WTC11 (cell line): ENCODE results near the gene RPS15. TPM values are rescaled to one million over a fixed set of nuclear protein-coding genes. Genes with fewer than 3 reads are reported as not detected.
A peak's percentile ranks its signal among the peaks of the same experiment; 100 is the strongest.

Experiments
- ATAC-seq: fragments of 200-7000 bp; cut with Tn5 transposase; 2 replicates; pipeline ENCODE4 v1.10.0; 2021; ENCODE audit warnings: mild to moderate bottlenecking, moderate library complexity
- CTCF ChIA-PET: fragments of 300-600 bp; sonication (Branson Sonifier 250); formaldehyde crosslinking; loops from one replicate; lab custom pipeline; 2021; ENCODE audit warnings: antibody characterized with exemption; lab: Charles Lee
- POLR2A ChIA-PET: fragments of 350-600 bp; sonication (Branson Sonifier 250); formaldehyde crosslinking; loops from one replicate; lab custom pipeline; 2021; ENCODE audit warnings: antibody characterized with exemption; lab: Charles Lee
- DNase-seq: peaks from one replicate; pipeline ENCODE4 v3.0.0; 2021; ENCODE audit warnings: low spot score
- H3K27ac Mint-ChIP-seq: 2 replicates; pipeline ENCODE4 v1.8.0; 2021; ENCODE audit warnings: mixed read lengths
- H3K27me3 Mint-ChIP-seq: 2 replicates; pipeline ENCODE4 v1.8.0; 2021; ENCODE audit warnings: low read depth, mild to moderate bottlenecking, moderate library complexity, mixed read lengths
- H3K36me3 Mint-ChIP-seq: 2 replicates; pipeline ENCODE4 v1.8.0; 2021; ENCODE audit warnings: mixed read lengths
- H3K4me1 Mint-ChIP-seq: 2 replicates; pipeline ENCODE4 v1.8.0; 2022; ENCODE audit warnings: mixed read lengths
- H3K4me3 Mint-ChIP-seq: 2 replicates; pipeline ENCODE4 v1.8.0; 2021; ENCODE audit warnings: mild to moderate bottlenecking, moderate library complexity, mixed read lengths
- H3K9me3 Mint-ChIP-seq: 2 replicates; pipeline ENCODE4 v1.8.0; 2021; ENCODE audit warnings: mixed read lengths
- ATF1 ChIP-seq: sonication (generic); formaldehyde crosslinking; IDR thresholded peaks from 2 replicates; pipeline ENCODE4 v1.8.1; 2023; ENCODE audit warnings: mild to moderate bottlenecking, moderate library complexity, missing genetic modification reagents
- E2F5 ChIP-seq: sonication (generic); formaldehyde crosslinking; IDR thresholded peaks from 2 replicates; pipeline ENCODE4 v1.8.1; 2022; ENCODE audit warnings: mild to moderate bottlenecking, moderate library complexity, missing genetic modification reagents
- ELF4 ChIP-seq: sonication (generic); formaldehyde crosslinking; IDR thresholded peaks from 2 replicates; pipeline ENCODE4 v1.8.1; 2022; ENCODE audit warnings: low read depth, mild to moderate bottlenecking, moderate library complexity, missing genetic modification reagents
- ETV6 ChIP-seq: sonication (generic); formaldehyde crosslinking; IDR thresholded peaks from 2 replicates; pipeline ENCODE4 v1.8.1; 2022; ENCODE audit warnings: mild to moderate bottlenecking, missing genetic modification reagents
- MAX ChIP-seq: sonication (generic); formaldehyde crosslinking; IDR thresholded peaks from 2 replicates; pipeline ENCODE4 v1.8.0; 2022; ENCODE audit warnings: mild to moderate bottlenecking, missing genetic modification reagents
- MLX ChIP-seq: sonication (generic); formaldehyde crosslinking; IDR thresholded peaks from 2 replicates; pipeline ENCODE4 v1.8.1; 2023; ENCODE audit warnings: mild to moderate bottlenecking, missing genetic modification reagents, moderate library complexity
- MXD4 ChIP-seq: fragments of 250-450 bp; sonication (Bioruptor Pico); IDR thresholded peaks from 2 replicates; pipeline ENCODE4 v1.8.0; 2021; ENCODE audit warnings: mild to moderate bottlenecking, moderate library complexity, borderline replicate concordance
- NFYB ChIP-seq: sonication (generic); formaldehyde crosslinking; conservative IDR thresholded peaks from 2 replicates; pipeline ENCODE4 v1.8.0; 2022; ENCODE audit warnings: low read depth, missing genetic modification reagents
- PREB ChIP-seq: sonication (generic); formaldehyde crosslinking; IDR thresholded peaks from 2 replicates; pipeline ENCODE4 v1.8.1; 2022; ENCODE audit warnings: mild to moderate bottlenecking, missing genetic modification reagents, moderate library complexity, borderline replicate concordance
- PRRX2 ChIP-seq: fragments of 250-450 bp; sonication (Bioruptor Pico); IDR thresholded peaks from 2 replicates; pipeline ENCODE4 v1.8.0; 2021; ENCODE audit warnings: mild to moderate bottlenecking
- RORB ChIP-seq: fragments of 250-450 bp; sonication (Bioruptor Pico); IDR thresholded peaks from 2 replicates; pipeline ENCODE4 v1.9.0; 2021; ENCODE audit warnings: mild to moderate bottlenecking
- SMAD4 ChIP-seq: sonication (generic); formaldehyde crosslinking; IDR thresholded peaks from 2 replicates; pipeline ENCODE4 v1.8.0; 2022; ENCODE audit warnings: mild to moderate bottlenecking, missing genetic modification reagents
- SOX15 ChIP-seq: fragments of 250-450 bp; sonication (Bioruptor Pico); IDR thresholded peaks from 2 replicates; pipeline ENCODE4 v1.9.0; 2021; ENCODE audit warnings: mild to moderate bottlenecking
- SP1 ChIP-seq: sonication (generic); formaldehyde crosslinking; conservative IDR thresholded peaks from 2 replicates; pipeline ENCODE4 v1.8.1; 2022; ENCODE audit warnings: missing genetic modification reagents
- TEAD4 ChIP-seq: sonication (generic); formaldehyde crosslinking; IDR thresholded peaks from 2 replicates; pipeline ENCODE4 v1.8.0; 2022; ENCODE audit warnings: mild to moderate bottlenecking, missing genetic modification reagents
- USF1 ChIP-seq: sonication (generic); formaldehyde crosslinking; IDR thresholded peaks from 2 replicates; pipeline ENCODE4 v1.8.0; 2022; ENCODE audit warnings: mild to moderate bottlenecking, missing genetic modification reagents
- ZBTB43 ChIP-seq: sonication (generic); formaldehyde crosslinking; IDR thresholded peaks from 2 replicates; pipeline ENCODE4 v1.8.1; 2023; ENCODE audit warnings: mild to moderate bottlenecking, missing genetic modification reagents
- ZNF138 ChIP-seq: sonication (generic); formaldehyde crosslinking; conservative IDR thresholded peaks from 2 replicates; pipeline ENCODE4 v1.8.1; 2022; ENCODE audit warnings: mild to moderate bottlenecking, moderate library complexity, missing genetic modification reagents
- ZNF281 ChIP-seq: sonication (generic); formaldehyde crosslinking; IDR thresholded peaks from 2 replicates; pipeline ENCODE4 v1.8.0; 2023; ENCODE audit warnings: mild to moderate bottlenecking, missing genetic modification reagents
- ZNF396 ChIP-seq: fragments of 250-450 bp; sonication (Bioruptor Pico); IDR thresholded peaks from 2 replicates; pipeline ENCODE4 v1.8.0; 2021; ENCODE audit warnings: mild to moderate bottlenecking, moderate library complexity, borderline replicate concordance
- ZNF532 ChIP-seq: fragments of 250-450 bp; sonication (Bioruptor Pico); IDR thresholded peaks from 2 replicates; pipeline ENCODE4 v1.9.0; 2021; ENCODE audit warnings: mild to moderate bottlenecking, borderline replicate concordance
- total RNA-seq: library from RNA; stranded (reverse); gene quantifications from 3 replicates; pipeline ENCODE4 v1.2.3, GENCODE V29; 2021

The RPS15 gene
- total RNA-seq, 1 experiment from 2014 or later = 1,932 TPM

GRCh38 chr19:1457031-1457739, 19.0 kb downstream of the RPS15 start:
- ATAC-seq (peak; percentile 4), DNase-seq (peak; percentile 75)
- Mint-ChIP-seq H3K27me3 (peaks cover 39% of the 10 kb centered on the region), H3K27ac (no peak overlapping the region), H3K9me3 (no peaks in the 10 kb centered on the region), H3K4me1 (peaks cover 6% of the 10 kb centered on the region; the same call in 1 of the 2 replicates), H3K4me3 (no peak overlapping the region), H3K36me3 (no peaks in the 10 kb centered on the region)
- ChIA-PET POLR2A (no interaction called here), CTCF (interaction anchor here (0.5 to 5.2 kb wide), 9 partner anchors 10 to 213 kb away, joined by 3 to 76 read pairs (median 11); partner anchors contain the start of gene REEP6)
- TF ChIP-seq SMAD4 (CRISPR knock-in tag) (no peak), NFYB (CRISPR knock-in tag) (no peak), PREB (CRISPR knock-in tag) (no peak), SP1 (CRISPR knock-in tag) (no peak), ZNF138 (CRISPR knock-in tag) (no peak), ZBTB43 (CRISPR knock-in tag) (no peak), RORB (CRISPR knock-in tag) (no peak), E2F5 (CRISPR knock-in tag) (no peak), MAX (no peak), ATF1 (CRISPR knock-in tag) (no peak)

GRCh38 chr19:1457892-1458291, 19.7 kb downstream of the RPS15 start:
- peaks cover 35% of the 10 kb centered on the region for H3K27me3 Mint-ChIP-seq
- peaks cover 6% of the 10 kb centered on the region; the same call in 1 of the 2 replicates for H3K4me1 Mint-ChIP-seq
- H3K4me3 Mint-ChIP-seq = no peak overlapping the region
- no peaks in the 10 kb centered on the region for H3K9me3 Mint-ChIP-seq
- H3K36me3 Mint-ChIP-seq = no peaks in the 10 kb centered on the region
- no peak for ATAC-seq
- H3K27ac Mint-ChIP-seq = no peak overlapping the region
- ChIA-PET CTCF (interaction anchor here (0.6 to 5.2 kb wide), 5 partner anchors 9 to 70 kb away, joined by 3 to 76 read pairs (median 6); partner anchors contain the start of gene REEP6), POLR2A (no interaction called here)
- DNase-seq = no peak
- no peak for TF ChIP-seq ZBTB43 (CRISPR knock-in tag)
- no peak for TF ChIP-seq MXD4 (CRISPR knock-in tag)
- TF ChIP-seq SMAD4 (CRISPR knock-in tag) = no peak
- TF ChIP-seq SOX15 (CRISPR knock-in tag) = no peak
- TF ChIP-seq MLX (CRISPR knock-in tag) = no peak
- TF ChIP-seq ZNF532 (CRISPR knock-in tag) = no peak
- TF ChIP-seq USF1 (CRISPR knock-in tag) = no peak
- no peak for TF ChIP-seq TEAD4 (CRISPR knock-in tag)
- TF ChIP-seq ZNF396 (CRISPR knock-in tag) = no peak
- no peak for TF ChIP-seq ZNF281 (CRISPR knock-in tag)
- no peak for TF ChIP-seq ELF4 (CRISPR knock-in tag)
- no peak for TF ChIP-seq PRRX2 (CRISPR knock-in tag)
- TF ChIP-seq ETV6 = no peak
